Peyer's patch (tissue), 4 donors: Measurements from ENCODE around the gene SLC38A4.

Experiments
- CTCF ChIP-seq, 6 experiments: fragments of 450-650 bp in 4 of 6; fragments of 200-600 bp in 2 of 6; sonication (generic) in 1 of 6; IDR thresholded peaks; one replicate each; pipeline ENCODE4 v1.5.1; 2017 to 2019; ENCODE audit warnings: antibody characterized with exemption in 6 of 6, mild to moderate bottlenecking in 3 of 6, moderate library complexity in 1 of 6
- POLR2A ChIP-seq, 2 donors: fragments of 450-650 bp; IDR thresholded peaks; one replicate each; pipeline ENCODE4 v1.5.1; 2017; ENCODE audit warnings: antibody characterized with exemption in 2 of 2, mild to moderate bottlenecking in 2 of 2, moderate library complexity in 2 of 2

- TF ChIP-seq CTCF (IDR thresholded peaks at IDR 0.05) = no peak
- no peak for TF ChIP-seq POLR2A (IDR thresholded peaks at IDR 0.05)
Observed at GRCh38 chr12:46786774-46787173, 39.0 kb downstream of the SLC38A4 start.
